Esophagus muscularis mucosa (tissue), 4 donors: ENCODE data around the gene CARNS1. TPM values are rescaled to one million over a fixed set of nuclear protein-coding genes. Genes with fewer than 3 reads are reported as not detected.
A peak's percentile ranks its signal among the peaks of the same experiment; 100 is the strongest.

Source experiments
- DNase-seq: peaks from one replicate; pipeline ENCODE4 v3.0.0-alpha.2; 2017; ENCODE audit errors: extremely low spot score
- H3K27ac ChIP-seq, 4 donors: fragments of 200-600 bp; sonication (generic); replicated peaks in 1 of 4; 1 replicate in 3 of 4; 2 replicates in 1 of 4; pipeline ENCODE4 v1.5.1; 2016 to 2019; ENCODE audit warnings: mild to moderate bottlenecking in 1 of 4
- H3K27me3 ChIP-seq, 4 donors: fragments of 200-600 bp; sonication (generic); one replicate each; pipeline versions ENCODE4 v1.5.1 to v1.6.0; 2016 to 2019
- H3K36me3 ChIP-seq, 4 donors: fragments of 200-600 bp; sonication (generic); one replicate each; pipeline ENCODE4 v1.5.1; 2016 to 2019
- H3K4me1 ChIP-seq, 4 donors: fragments of 200-600 bp; sonication (generic); one replicate each; pipeline ENCODE4 v1.5.1; 2016 to 2019
- H3K4me3 ChIP-seq, 4 donors: fragments of 200-600 bp; sonication (generic); 1 replicate in 2 of 4; 2 replicates in 2 of 4; pipeline ENCODE4 v1.5.1; 2016 to 2019; ENCODE audit warnings: mild to moderate bottlenecking in 4 of 4, moderate library complexity in 1 of 4
- H3K9me3 ChIP-seq, 4 donors: fragments of 200-600 bp; sonication (generic); 1 replicate in 3 of 4; 2 replicates in 1 of 4; pipeline ENCODE4 v1.5.1; 2016 to 2019
- EP300 ChIP-seq: sonication (generic); formaldehyde crosslinking; IDR thresholded peaks from one replicate; pipeline ENCODE4 v1.6.1; 2017; ENCODE audit warnings: antibody characterized with exemption
- POLR2A ChIP-seq: fragments of 450-650 bp; IDR thresholded peaks from one replicate; pipeline ENCODE4 v1.6.1; 2017; ENCODE audit warnings: antibody characterized with exemption, moderate library complexity, mild to moderate bottlenecking, low read depth
- POLR2AphosphoS5 ChIP-seq, 2 donors: sonication (generic); formaldehyde crosslinking; IDR thresholded peaks; one replicate each; pipeline ENCODE4 v1.6.1; 2017; ENCODE audit warnings: antibody characterized with exemption in 2 of 2
- WGBS: methylation state at CpG from one replicate; pipeline ENCODE4 v1.1.5; 2018; 5-methylcytosine and 5-hydroxymethylcytosine counted together
- intact Hi-C: fragments of 100-400 bp; cut with DNase I; formaldehyde crosslinking; loops from one replicate; pipeline ENCODE4 v1.15.1; 2023
- total RNA-seq, 4 donors: library from RNA; depleted of rRNA; stranded (reverse); fragments of >200 nt; gene quantifications; one replicate each; pipeline versions ENCODE4 v1.1.0 to v1.2.1, GENCODE V29; 2016
- TF ChIP-seq, protein P1 (sequence below), 3 experiments: fragments of 200-600 bp in 2 of 3; fragments of 450-650 bp in 1 of 3; sonication (generic) in 2 of 3; IDR thresholded peaks; one replicate each; pipeline ENCODE4 v1.5.1; 2017 to 2019; ENCODE audit warnings: antibody characterized with exemption in 3 of 3, mild to moderate bottlenecking in 2 of 3, moderate library complexity in 1 of 3

CARNS1 gene
- total RNA-seq, 4 donors from 2014 or later, result 0.83 to 1.9 (median 1.2) TPM

DNA sequence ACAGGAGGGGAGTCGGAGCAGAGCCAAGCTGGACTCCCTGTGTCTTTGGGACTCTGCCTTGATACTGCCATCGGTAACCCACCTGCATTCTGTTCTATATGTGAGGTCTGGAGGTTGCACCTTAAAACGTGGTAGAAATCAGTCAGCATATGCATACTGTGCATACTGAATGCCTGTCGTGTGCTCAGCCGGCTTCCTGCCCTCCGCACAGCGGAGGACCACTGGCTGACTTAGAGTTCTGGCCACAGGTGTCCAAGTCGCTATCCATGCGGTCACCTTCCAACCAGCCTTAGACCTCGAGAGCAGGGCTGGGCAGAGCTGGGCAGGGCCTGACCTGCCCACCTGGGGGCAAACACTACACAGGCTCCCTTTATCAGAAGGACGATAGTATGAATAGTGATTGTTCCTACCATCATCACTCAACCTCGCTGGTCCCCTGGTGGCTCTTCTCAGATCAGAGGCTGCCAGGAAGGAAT lies 7.8 kb upstream of the CARNS1 start:
- peaks cover 0 to 96% (median 10%) of the 10 kb centered on the region in 4 donors for H3K27me3 ChIP-seq
- no peak overlapping the region for H3K27ac ChIP-seq
- TF ChIP-seq EP300, result no peak
- no peak for TF ChIP-seq POLR2AphosphoS5 (IDR thresholded peaks at IDR 0.05)
- TF ChIP-seq, protein P1, sequence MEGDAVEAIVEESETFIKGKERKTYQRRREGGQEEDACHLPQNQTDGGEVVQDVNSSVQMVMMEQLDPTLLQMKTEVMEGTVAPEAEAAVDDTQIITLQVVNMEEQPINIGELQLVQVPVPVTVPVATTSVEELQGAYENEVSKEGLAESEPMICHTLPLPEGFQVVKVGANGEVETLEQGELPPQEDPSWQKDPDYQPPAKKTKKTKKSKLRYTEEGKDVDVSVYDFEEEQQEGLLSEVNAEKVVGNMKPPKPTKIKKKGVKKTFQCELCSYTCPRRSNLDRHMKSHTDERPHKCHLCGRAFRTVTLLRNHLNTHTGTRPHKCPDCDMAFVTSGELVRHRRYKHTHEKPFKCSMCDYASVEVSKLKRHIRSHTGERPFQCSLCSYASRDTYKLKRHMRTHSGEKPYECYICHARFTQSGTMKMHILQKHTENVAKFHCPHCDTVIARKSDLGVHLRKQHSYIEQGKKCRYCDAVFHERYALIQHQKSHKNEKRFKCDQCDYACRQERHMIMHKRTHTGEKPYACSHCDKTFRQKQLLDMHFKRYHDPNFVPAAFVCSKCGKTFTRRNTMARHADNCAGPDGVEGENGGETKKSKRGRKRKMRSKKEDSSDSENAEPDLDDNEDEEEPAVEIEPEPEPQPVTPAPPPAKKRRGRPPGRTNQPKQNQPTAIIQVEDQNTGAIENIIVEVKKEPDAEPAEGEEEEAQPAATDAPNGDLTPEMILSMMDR (IDR thresholded peaks at IDR 0.05), result no peak
- peaks cover 0 to 26% (median 17%) of the 10 kb centered on the region in 4 donors for H3K4me1 ChIP-seq
- no peaks in the 10 kb centered on the region for H3K36me3 ChIP-seq
- H3K9me3 ChIP-seq, result no peaks in the 10 kb centered on the region
- WGBS, result 54% methylated on average over 10 of the region's 12 CpGs
- DNase-seq, result no peak
- H3K4me3 ChIP-seq, result no peak overlapping the region
- intact Hi-C loops, result no loop called here

DNA sequence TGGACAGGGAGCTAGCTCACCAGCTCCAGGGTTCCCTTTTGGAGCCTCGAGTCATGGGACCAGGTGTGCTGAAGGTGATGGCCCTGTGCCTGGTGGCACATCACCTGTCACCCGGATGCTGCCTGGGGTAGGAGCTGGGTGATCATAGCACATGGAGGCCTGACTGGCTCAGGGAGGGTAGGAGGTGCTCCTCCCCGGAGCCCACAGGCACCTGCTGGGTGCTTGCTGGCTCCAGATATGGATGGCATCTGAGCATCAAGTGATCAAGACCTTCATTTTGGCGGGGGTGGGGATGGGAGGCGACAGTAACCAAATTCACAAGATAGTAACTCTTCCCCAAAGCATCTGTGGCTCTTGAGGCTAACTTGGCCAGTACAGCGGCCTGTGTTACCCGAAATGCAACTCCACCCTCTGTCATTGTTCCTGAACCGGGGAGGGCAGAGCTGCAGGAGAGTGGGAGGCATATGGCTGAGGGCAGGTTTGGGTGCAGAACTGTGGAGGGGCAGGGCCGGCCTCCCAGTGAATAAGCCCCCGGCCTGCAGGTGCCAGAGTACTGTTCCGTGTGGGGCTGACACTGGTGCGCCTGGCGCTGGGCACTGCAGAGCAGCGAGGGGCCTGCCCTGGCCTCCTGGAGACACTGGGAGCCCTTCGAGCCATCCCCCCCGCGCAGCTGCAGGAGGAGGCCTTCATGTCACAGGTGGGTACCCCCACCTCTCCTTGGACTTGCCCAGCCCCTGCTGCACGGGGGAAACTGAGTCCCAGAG lies 6.9 kb upstream of the CARNS1 start:
- no peak overlapping the region for H3K27ac ChIP-seq
- no peaks in the 10 kb centered on the region for H3K9me3 ChIP-seq
- no peak overlapping the region for H3K4me3 ChIP-seq
- H3K36me3 ChIP-seq, result no peaks in the 10 kb centered on the region
- H3K4me1 ChIP-seq, result peaks cover 0 to 23% (median 12%) of the 10 kb centered on the region in 4 donors
- no peak for TF ChIP-seq POLR2AphosphoS5 (IDR thresholded peaks at IDR 0.05)
- no peak for TF ChIP-seq EP300
- TF ChIP-seq, protein P1 (IDR thresholded peaks at IDR 0.05), result no peak
- TF ChIP-seq POLR2A, result no peak
- peaks cover 0 to 90% (median 10%) of the 10 kb centered on the region in 4 donors for H3K27me3 ChIP-seq
- WGBS, result 76% methylated on average over 6 of the region's 18 CpGs
- no peak for DNase-seq
- intact Hi-C loops, result no loop called here

DNA sequence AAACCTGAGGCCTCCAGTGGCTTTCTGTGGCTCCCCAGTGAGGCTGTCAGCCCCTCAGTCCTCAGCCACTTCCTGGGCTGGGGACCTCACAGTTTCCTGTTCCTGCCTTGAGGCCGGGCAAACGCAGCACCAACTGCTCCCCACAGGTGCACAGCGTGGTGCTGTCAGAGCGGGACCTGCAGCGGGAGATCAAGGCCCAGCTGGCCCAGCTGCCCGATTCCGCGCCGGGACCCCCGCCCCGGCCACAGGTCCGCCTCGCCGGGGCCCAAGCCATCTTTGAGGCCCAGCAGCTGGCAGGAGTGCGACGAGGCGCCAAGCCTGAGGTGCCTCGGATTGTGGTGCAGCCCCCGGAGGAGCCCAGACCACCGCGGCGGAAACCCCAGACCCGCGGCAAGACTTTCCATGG lies 6.2 kb upstream of the CARNS1 start:
- no peak for TF ChIP-seq EP300
- no peak for TF ChIP-seq POLR2A
- TF ChIP-seq, protein P1 (IDR thresholded peaks at IDR 0.05), result no peak
- no peak for TF ChIP-seq POLR2AphosphoS5 (IDR thresholded peaks at IDR 0.05)
- no peaks in the 10 kb centered on the region for H3K36me3 ChIP-seq
- peak overlapping the region in 1 of 4 donors; percentile 9 for H3K4me3 ChIP-seq
- WGBS, result 47% methylated on average over 10 of the region's 24 CpGs
- no peak overlapping the region for H3K27ac ChIP-seq
- DNase-seq, result no peak
- peaks cover 0 to 20% (median 10%) of the 10 kb centered on the region in 4 donors for H3K4me1 ChIP-seq
- peaks cover 0 to 84% (median 10%) of the 10 kb centered on the region in 4 donors for H3K27me3 ChIP-seq
- H3K9me3 ChIP-seq, result no peaks in the 10 kb centered on the region
- intact Hi-C loops, result no loop called here

DNA sequence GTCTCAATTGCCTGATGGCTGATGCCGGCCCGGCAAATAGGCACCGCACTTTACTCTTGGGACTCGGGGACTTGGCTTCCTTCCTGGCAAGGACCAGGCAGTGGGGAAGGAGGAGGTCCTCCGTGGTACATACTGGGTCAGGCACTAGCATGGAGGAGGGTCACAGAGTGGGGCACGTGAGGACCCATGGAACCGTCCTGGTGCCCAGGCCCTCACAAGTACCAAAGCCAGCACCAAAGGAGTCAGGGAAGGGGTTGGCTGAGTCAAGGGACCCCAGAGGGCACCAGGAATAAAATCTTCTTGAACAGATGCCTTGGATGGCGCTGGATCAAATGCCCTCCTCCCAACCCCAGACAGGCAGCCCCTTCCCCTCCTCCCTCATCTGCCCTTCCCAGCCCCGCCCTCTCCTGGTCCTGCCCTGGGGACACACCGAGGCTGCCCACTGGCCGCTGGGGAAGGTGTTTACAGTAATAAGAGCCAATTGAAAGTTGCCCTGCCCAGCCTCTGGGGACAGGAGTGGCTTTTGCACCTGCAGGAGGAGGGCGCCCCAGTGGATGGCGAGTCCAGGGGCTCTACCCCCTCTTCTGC lies 5.6 kb upstream of the CARNS1 start:
- WGBS, result 38% methylated on average over 8 of the region's 13 CpGs
- Histone ChIP-seq H3K36me3 (no peaks in the 10 kb centered on the region), H3K4me3 (peak overlapping the region in 1 of 4 donors; percentile 9), H3K27me3 (peaks cover 0 to 80% (median 10%) of the 10 kb centered on the region in 4 donors), H3K4me1 (peaks cover 0 to 22% (median 12%) of the 10 kb centered on the region in 4 donors), H3K27ac (no peak overlapping the region), H3K9me3 (no peaks in the 10 kb centered on the region)
- intact Hi-C loops, result no loop called here
- TF ChIP-seq POLR2A, result no peak
- no peak for TF ChIP-seq POLR2AphosphoS5 (IDR thresholded peaks at IDR 0.05)
- no peak for TF ChIP-seq EP300
- TF ChIP-seq, protein P1 (IDR thresholded peaks at IDR 0.05), result no peak
- no peak for DNase-seq
